T-helper 2 cell treated with Interferon-gamma antibody and Interleukin-4, amounts not matched to agents 5 μg/mL and 100 μg/mL, for 36 hours (primary cell): Measurements from ENCODE around the gene RNASET2.

Experiments
- DNase-seq: peaks from one replicate; pipeline ENCODE4 v3.0.0; 2021; ENCODE audit warnings: low spot score
- H3K27ac Mint-ChIP-seq: one replicate; pipeline ENCODE4 v1.8.0; 2021; ENCODE audit warnings: mild to moderate bottlenecking, mixed read lengths
- H3K27me3 Mint-ChIP-seq: one replicate; pipeline ENCODE4 v1.8.0; 2021; ENCODE audit warnings: low read depth, mixed read lengths
- H3K36me3 Mint-ChIP-seq: one replicate; pipeline ENCODE4 v1.8.0; 2021; ENCODE audit warnings: low read depth, mixed read lengths
- H3K4me1 Mint-ChIP-seq: one replicate; pipeline ENCODE4 v1.8.0; 2021; ENCODE audit warnings: low read depth, mixed read lengths
- H3K4me3 Mint-ChIP-seq: one replicate; pipeline ENCODE4 v1.8.0; 2022; ENCODE audit warnings: mild to moderate bottlenecking, moderate library complexity, mixed read lengths
- H3K9me3 Mint-ChIP-seq: one replicate; pipeline ENCODE4 v1.8.0; 2021; ENCODE audit warnings: mixed read lengths

RNASET2 gene

GRCh38 chr6:166932616-166933015 lies 23.7 kb downstream of the RNASET2 start:
- H3K9me3 Mint-ChIP-seq, result no peaks in the 10 kb centered on the region
- H3K4me1 Mint-ChIP-seq, result peaks cover 10% of the 10 kb centered on the region
- no peak for DNase-seq
- peaks cover 66% of the 10 kb centered on the region for H3K36me3 Mint-ChIP-seq
- no peak overlapping the region for H3K27ac Mint-ChIP-seq
- H3K4me3 Mint-ChIP-seq, result no peak overlapping the region
- no peaks in the 10 kb centered on the region for H3K27me3 Mint-ChIP-seq

DNA sequence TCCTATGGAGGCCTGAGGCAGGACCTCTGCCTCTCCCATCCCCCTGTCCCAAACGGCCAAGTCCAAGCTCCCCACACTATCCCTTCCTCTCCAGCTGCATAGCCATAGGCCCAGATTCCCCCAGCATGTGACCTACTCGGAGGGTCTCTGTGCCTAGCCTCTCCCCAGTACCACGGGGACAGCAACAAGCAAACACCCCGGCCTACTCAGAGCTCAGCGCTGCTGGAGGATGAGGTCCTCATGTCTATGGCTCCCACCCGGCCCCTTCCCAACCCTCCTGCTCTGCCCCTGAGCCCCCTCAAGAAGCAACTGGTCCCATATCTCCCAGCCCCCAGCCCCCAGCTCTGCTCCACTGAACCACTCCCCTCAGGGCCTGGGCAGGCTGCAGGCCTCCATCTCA lies 24.2 kb downstream of the RNASET2 start:
- Mint-ChIP-seq H3K27ac (peak overlapping the region; percentile 33), H3K9me3 (no peaks in the 10 kb centered on the region), H3K4me3 (no peak overlapping the region)

DNA sequence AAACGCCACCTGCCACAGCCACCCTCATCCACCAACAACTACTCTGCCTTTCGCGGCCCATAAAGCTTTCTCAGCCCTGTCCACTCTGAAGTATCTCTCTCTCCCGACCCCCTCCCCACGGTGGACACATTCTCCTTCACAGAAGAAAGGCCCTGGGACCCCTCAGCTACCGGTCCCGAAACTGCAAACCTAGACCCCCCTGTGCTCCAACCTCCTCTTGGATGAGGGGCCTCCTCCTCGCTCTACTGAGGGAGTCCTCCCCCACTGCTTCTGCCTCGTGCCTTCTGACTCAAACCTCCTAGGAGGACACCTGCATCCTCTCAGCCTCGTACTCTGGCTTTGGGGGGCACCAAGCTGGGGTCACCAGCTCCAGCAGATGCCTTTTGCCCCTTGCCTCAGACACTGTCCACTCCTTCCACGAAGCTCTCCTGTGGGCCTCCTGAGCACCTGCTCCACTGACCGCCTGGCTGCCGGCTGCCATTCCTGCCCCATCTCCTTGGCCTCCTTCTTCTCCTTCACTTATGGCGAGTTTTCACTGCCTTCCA lies 24.9 kb downstream of the RNASET2 start:
- H3K27me3 Mint-ChIP-seq, result no peaks in the 10 kb centered on the region
- no peak overlapping the region for H3K4me3 Mint-ChIP-seq
- peaks cover 5% of the 10 kb centered on the region for H3K4me1 Mint-ChIP-seq
- H3K27ac Mint-ChIP-seq, result peak overlapping the region; percentile 32
- no peaks in the 10 kb centered on the region for H3K9me3 Mint-ChIP-seq
- no peak for DNase-seq
- peaks cover 61% of the 10 kb centered on the region for H3K36me3 Mint-ChIP-seq

More for the DNA sequence above, 24.2 kb downstream of the RNASET2 start:
- Mint-ChIP-seq H3K27me3 (no peaks in the 10 kb centered on the region), H3K36me3 (peaks cover 63% of the 10 kb centered on the region), H3K4me1 (peaks cover 10% of the 10 kb centered on the region)
- no peak for DNase-seq

DNA sequence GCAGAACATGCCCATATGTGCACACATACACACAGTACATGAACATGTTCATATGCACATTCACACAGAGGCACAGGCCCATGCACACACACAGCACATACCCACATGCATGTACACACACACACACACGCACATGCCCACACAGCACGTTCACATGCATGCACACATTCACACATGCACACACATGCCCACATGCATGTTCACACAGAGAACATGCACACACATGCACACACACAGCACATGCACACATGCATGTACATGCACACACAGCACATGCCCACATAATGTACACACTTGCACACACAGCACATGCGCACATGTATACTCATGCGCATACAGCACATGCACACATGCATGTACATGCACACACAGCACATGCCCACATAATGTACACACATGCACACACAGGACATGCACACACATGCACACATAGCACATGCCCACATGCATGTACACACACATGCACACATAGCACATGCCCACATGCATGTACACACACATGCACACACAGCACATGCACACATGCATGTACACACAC lies 25.9 kb downstream of the RNASET2 start:
- no peaks in the 10 kb centered on the region for H3K27me3 Mint-ChIP-seq
- H3K27ac Mint-ChIP-seq, result no peak overlapping the region
- H3K4me3 Mint-ChIP-seq, result no peak overlapping the region
- peaks cover 60% of the 10 kb centered on the region for H3K36me3 Mint-ChIP-seq
- no peaks in the 10 kb centered on the region for H3K9me3 Mint-ChIP-seq
- no peaks in the 10 kb centered on the region for H3K4me1 Mint-ChIP-seq
- no peak for DNase-seq

DNA sequence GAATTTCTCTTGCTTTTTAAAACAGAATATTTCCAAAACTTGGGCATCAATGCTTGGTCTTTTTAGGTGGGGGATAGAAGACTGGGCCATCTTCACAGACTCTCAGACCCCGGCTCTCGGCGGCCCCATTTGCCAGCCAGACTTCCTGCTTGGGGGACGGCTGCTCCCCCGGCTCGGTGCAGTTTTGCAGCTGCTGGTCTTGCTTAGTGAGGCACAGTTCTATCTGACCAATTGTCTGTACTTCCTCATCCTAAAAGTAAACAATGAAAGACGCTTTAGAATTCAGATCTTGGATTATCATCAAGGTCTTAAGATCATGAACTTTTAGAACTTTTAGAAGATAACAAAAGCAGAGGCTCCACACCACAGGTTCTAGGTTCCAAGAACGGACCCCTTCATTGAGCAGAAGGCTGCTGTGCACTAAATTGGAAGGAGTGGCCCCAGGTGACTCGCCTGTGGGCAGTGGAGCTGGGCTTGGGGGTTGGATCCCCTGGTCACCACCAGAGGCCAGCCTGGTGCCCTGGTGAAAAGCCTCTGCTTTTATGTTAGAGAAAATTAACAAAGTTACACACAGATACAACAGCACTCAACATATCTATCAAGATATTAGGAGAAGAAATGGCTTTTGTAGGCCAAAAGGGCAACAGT lies 26.7 kb downstream of the RNASET2 start:
- no peaks in the 10 kb centered on the region for H3K27me3 Mint-ChIP-seq
- H3K27ac Mint-ChIP-seq, result no peak overlapping the region

GRCh38 chr6:166928644-166929541 lies 27.5 kb downstream of the RNASET2 start:
- no peak for DNase-seq
- Mint-ChIP-seq H3K4me3 (no peak overlapping the region), H3K27me3 (no peaks in the 10 kb centered on the region), H3K36me3 (peaks cover 50% of the 10 kb centered on the region), H3K4me1 (no peaks in the 10 kb centered on the region), H3K27ac (no peak overlapping the region), H3K9me3 (no peaks in the 10 kb centered on the region)

More for the DNA sequence above, 26.7 kb downstream of the RNASET2 start:
- no peaks in the 10 kb centered on the region for H3K9me3 Mint-ChIP-seq
- peaks cover 56% of the 10 kb centered on the region for H3K36me3 Mint-ChIP-seq
- no peak for DNase-seq
- H3K4me3 Mint-ChIP-seq, result no peak overlapping the region
- no peaks in the 10 kb centered on the region for H3K4me1 Mint-ChIP-seq

GRCh38 chr6:166927935-166928643 lies 28.3 kb downstream of the RNASET2 start:
- no peak for DNase-seq
- Mint-ChIP-seq H3K4me3 (no peak overlapping the region), H3K36me3 (peaks cover 46% of the 10 kb centered on the region), H3K4me1 (no peaks in the 10 kb centered on the region), H3K9me3 (no peaks in the 10 kb centered on the region), H3K27me3 (no peaks in the 10 kb centered on the region), H3K27ac (no peak overlapping the region)

DNA sequence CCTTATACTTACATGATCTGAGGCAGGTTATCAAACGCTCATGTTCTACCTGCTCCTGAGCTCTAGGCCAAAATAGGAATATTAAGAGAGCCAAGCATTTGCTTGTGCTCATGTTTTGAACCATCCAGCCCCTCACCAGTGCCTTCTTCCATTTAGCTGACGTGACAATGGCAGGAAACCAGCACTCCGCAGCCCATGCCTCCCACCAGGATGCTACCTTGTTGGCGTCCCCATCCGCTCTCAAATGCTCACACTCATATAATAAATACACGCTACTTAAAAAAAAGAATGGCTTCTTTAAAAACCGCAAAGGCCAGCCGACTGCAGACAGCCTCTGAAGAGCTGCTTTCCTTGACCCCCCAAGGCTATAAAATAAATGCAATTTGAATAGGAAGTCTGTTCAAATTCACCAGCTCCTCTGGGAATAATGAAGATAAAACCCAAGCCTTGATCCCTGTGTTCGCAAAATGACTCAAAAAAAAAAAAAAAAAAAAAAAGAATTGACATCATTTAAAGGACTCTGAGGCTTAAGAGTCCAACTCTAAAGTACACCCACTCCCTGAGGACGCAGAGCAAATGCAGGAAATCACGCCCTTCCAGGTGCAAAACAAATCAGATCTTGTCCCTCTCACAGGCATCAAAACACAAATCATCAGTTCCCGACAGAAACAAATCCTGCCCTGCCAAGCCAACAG lies 29.0 kb downstream of the RNASET2 start:
- no peaks in the 10 kb centered on the region for H3K27me3 Mint-ChIP-seq
- H3K27ac Mint-ChIP-seq, result no peak overlapping the region
- no peak for DNase-seq
- H3K4me1 Mint-ChIP-seq, result peaks cover 4% of the 10 kb centered on the region
- no peaks in the 10 kb centered on the region for H3K9me3 Mint-ChIP-seq
- H3K4me3 Mint-ChIP-seq, result no peak overlapping the region
- H3K36me3 Mint-ChIP-seq, result peaks cover 42% of the 10 kb centered on the region

GRCh38 chr6:166926748-166927147 lies 29.6 kb downstream of the RNASET2 start:
- Mint-ChIP-seq H3K27ac (no peak overlapping the region), H3K4me3 (no peak overlapping the region), H3K27me3 (no peaks in the 10 kb centered on the region), H3K4me1 (peaks cover 9% of the 10 kb centered on the region), H3K9me3 (no peaks in the 10 kb centered on the region), H3K36me3 (peaks cover 36% of the 10 kb centered on the region)
- DNase-seq, result no peak

GRCh38 chr6:166925141-166925996 lies 31.0 kb downstream of the RNASET2 start:
- Mint-ChIP-seq H3K4me3 (no peak overlapping the region), H3K27ac (no peak overlapping the region), H3K9me3 (no peaks in the 10 kb centered on the region), H3K4me1 (peaks cover 11% of the 10 kb centered on the region), H3K27me3 (no peaks in the 10 kb centered on the region), H3K36me3 (peaks cover 27% of the 10 kb centered on the region)
- no peak for DNase-seq

GRCh38 chr6:166924531-166924930 lies 31.8 kb downstream of the RNASET2 start:
- no peak for DNase-seq
- no peak overlapping the region for H3K4me3 Mint-ChIP-seq
- peaks cover 25% of the 10 kb centered on the region for H3K36me3 Mint-ChIP-seq
- peaks cover 11% of the 10 kb centered on the region for H3K4me1 Mint-ChIP-seq
- H3K9me3 Mint-ChIP-seq, result no peaks in the 10 kb centered on the region
- no peaks in the 10 kb centered on the region for H3K27me3 Mint-ChIP-seq
- H3K27ac Mint-ChIP-seq, result no peak overlapping the region

DNA sequence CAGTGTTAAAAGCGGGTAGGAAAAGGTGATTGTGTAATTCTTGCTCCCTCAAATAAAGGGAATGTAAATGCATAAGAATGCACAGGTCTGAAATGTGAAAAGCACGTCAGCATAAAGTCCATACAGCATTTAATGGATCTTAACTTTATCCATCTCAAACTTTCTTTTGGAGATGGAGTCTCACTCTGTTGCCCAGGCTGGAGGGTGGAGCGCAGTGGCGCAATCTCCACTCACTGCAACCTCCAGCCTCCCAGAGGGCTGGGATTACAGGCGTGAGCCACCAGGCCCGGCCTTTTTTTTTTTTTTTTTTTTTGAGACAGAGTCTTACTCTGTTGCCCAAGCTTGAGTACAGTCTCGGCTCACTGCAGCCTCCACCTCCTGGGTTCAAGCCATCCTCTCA lies 33.4 kb downstream of the RNASET2 start:
- no peak for DNase-seq
- peaks cover 11% of the 10 kb centered on the region for H3K4me1 Mint-ChIP-seq
- no peak overlapping the region for H3K27ac Mint-ChIP-seq
- H3K36me3 Mint-ChIP-seq, result peaks cover 16% of the 10 kb centered on the region
- no peak overlapping the region for H3K4me3 Mint-ChIP-seq
- H3K27me3 Mint-ChIP-seq, result no peaks in the 10 kb centered on the region
- no peaks in the 10 kb centered on the region for H3K9me3 Mint-ChIP-seq
